IPS-NIHi11 (cell line): ENCODE data around the gene PAX6.

Experiments
- DNase-seq: peaks from one replicate; pipeline ENCODE4 v3.0.0; 2012; ENCODE audit warnings: mixed read lengths, low spot score

The PAX6 gene

GRCh38 chr11:31810779-31811647 lies at the start of gene PAX6:
Gene PAX6, minus strand, starts transcription at chr11:31811322. Its CDS starts 4,911 bp downstream, at chr11:31806411.
- peak; percentile 78 for DNase-seq

- no peak for DNase-seq
These were observed 49.3 kb upstream of the PAX6 start for GRCh38 chr11:31860391-31860790.

DNA sequence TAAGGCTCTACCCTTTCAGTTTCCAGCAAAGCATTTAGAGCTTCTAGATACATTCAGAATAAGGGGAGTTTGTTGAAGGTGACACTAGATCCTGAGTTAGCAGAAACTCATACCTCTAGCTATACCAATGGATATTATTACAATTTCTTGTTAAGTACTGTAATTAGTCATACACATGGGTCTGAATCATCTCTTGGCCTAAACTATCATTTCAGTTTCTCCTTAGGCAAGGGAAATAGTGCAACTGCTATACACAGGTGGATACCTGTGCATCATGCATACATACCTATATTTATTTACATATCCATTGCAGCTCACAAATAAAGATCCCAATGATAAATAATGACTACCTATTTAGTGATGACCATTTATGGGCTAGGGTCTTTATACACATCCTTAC lies 45.1 kb upstream of the PAX6 start:
- DNase-seq: no peak

DNA sequence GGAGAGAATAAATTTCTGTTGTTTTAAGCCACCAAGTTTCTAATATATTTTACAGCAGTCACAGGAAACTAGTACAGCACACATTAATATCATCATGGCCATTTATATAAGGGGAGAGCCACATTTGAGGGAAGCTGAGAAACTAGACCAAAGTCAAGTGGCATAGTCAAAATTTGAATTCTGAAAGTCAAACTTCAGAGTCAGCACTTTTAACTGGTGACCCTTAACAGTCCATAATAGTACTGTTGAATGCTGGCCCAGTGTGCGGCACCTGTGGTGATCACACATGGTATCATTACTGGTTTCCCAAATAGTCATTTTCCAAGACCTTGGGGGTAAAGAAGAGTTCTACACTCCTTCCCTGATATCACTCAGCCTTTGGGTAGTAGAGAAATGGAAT lies 44.3 kb upstream of the PAX6 start:
- no peak for DNase-seq

- no peak for DNase-seq
These were observed 39.2 kb upstream of the PAX6 start for GRCh38 chr11:31850365-31850764.

- no peak for DNase-seq
These were observed 36.6 kb upstream of the PAX6 start for GRCh38 chr11:31847761-31848160.

GRCh38 chr11:31845331-31845730 lies 34.2 kb upstream of the PAX6 start:
- DNase-seq: no peak

DNA sequence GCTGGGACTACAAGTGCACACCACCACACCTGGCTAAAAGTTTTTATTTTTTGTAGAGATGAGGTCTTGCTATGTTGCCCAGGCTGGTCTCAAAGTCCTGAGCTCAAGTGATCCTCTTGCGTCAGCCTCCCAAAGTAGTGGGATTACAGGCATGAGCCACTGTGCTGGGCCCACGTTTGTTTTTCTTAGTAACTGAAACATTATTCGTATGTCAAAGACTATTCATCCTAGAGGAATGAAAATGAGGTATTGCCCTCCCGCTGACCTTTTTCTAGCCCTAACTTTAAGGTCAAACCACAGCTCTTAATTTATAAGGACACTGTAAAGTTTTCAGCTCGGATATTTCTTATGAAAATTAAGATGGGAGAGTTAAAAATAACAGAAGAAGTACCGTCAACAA lies 33.2 kb upstream of the PAX6 start:
- DNase-seq: no peak

GRCh38 chr11:31841435-31841834 lies 30.3 kb upstream of the PAX6 start:
- DNase-seq: no peak

- peak; percentile 45 for DNase-seq
These were observed 23.1 kb upstream of the PAX6 start for GRCh38 chr11:31834237-31834636.

GRCh38 chr11:31830406-31830805 lies 19.3 kb upstream of the PAX6 start:
- no peak for DNase-seq

- DNase-seq: no peak
These were observed 17.1 kb upstream of the PAX6 start for GRCh38 chr11:31828217-31828616.

- no peak for DNase-seq
These were observed 16.5 kb upstream of the PAX6 start for GRCh38 chr11:31827455-31828206.

DNA sequence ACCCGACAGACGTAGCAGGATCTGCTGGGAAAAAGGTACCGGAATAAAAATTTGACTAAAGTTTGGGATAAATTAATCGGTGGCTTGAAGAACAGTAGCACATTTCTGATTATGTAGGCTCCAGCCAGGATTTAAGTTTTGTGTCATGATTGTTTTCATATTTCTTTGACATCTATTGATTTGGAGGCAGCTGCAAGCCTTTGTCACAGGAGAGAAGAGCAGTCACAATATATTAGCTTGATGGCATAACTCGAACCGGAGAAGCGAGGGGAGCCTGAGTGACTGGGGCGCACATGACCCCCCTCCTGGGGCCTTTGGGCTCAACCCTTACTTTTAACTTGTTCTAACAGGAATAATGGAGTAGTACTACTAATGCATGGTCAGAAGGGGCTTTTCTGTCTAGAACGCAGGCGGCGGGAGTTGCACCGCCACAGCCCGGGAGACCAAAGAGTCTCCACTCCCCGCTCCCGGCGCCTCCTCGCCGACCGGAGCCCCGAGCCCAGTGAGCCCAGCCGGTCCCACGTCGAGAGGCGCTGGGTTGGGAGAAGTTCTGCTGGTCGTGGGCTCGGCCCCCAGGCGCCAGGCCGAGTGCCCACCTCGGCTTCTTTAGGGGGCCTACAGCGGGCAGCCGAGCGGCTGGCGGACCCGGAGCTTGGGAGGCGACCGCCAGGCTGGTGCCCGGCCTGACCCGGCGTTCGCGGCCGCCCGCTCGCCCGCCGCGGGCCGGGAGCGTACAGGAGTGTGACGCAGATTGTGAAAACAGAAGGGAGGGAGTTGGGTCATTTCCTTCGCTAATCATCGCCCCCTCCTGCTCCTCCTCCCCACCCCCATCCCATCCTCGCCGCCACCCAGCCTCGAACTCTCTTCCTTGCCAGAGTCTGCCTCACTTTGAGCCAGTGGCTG lies 15.7 kb upstream of the PAX6 start:
- DNase-seq: no peak

GRCh38 chr11:31825838-31826484 lies 14.8 kb upstream of the PAX6 start:
- DNase-seq: no peak

DNA sequence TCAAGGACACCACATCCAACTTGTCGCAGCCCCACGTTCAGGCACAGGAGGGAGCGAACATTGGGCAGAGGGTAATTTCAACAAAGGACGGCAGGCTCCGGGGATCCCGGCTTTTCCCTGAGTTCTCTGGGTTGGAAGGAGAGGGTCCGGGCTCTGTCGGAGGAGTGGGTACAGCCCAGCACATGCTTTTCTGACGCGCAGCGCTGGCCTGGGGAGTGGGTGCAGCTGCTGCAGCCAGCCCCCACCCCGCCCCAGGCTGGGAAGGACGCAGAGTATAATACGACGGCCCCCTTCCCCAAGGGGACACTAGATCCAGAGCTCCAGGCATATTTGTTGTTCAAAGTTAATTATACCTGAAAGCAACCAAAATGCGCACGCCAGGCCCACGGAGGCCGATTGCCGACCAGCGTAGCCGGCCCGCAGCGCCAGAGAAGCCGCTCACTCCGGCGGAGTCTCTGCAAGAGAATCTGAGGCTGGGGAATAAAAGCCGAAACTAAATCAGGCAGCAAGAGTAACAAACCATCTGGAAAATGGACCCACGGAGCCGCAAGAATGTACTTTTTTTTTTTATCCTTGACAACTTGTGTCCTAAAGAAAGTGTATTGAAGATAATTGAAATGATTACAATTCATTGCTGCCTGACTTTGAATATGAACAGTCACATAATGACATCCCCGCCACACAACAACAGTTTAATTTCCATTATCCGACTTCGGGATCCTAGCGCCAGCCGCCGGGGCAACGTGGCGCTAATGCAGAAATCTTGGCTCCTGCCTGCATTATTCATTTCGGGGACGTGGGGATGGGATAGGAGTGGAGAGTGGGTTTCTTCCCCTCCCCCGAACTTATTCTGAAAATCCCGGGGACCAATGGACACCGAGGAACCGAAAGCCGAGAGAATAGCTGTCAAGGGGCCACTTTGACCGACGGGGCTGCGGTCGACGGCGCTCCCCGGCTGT lies 14.0 kb upstream of the PAX6 start:
- no peak for DNase-seq

DNA sequence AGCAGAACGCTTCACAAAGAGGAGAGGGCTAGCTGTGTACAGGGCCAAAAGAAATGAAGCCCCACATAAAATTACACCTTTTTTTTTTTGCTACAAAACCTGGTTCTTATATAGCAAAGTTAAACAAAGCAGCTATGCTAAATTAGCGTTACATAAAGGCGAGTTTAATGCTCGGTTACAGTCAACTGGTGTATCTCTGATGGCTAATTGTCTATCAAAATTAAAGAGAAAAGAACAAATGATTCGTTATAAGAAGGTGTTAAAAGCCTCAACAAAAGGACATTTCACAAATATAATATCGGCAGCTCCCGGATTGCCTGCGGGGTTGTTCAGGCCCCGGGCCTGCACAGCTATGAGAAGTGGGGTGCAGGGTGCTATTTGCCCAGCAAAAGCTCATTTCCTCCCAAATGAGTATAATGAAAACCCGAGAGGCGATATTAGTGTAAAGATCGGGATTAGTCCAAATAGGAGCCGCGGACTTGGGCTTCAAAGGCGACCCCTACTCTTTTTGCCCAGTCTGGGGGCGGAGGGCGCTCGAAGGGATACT lies 13.3 kb upstream of the PAX6 start:
- no peak for DNase-seq

- no peak for DNase-seq
These were observed 12.7 kb upstream of the PAX6 start for GRCh38 chr11:31823644-31824331.

DNA sequence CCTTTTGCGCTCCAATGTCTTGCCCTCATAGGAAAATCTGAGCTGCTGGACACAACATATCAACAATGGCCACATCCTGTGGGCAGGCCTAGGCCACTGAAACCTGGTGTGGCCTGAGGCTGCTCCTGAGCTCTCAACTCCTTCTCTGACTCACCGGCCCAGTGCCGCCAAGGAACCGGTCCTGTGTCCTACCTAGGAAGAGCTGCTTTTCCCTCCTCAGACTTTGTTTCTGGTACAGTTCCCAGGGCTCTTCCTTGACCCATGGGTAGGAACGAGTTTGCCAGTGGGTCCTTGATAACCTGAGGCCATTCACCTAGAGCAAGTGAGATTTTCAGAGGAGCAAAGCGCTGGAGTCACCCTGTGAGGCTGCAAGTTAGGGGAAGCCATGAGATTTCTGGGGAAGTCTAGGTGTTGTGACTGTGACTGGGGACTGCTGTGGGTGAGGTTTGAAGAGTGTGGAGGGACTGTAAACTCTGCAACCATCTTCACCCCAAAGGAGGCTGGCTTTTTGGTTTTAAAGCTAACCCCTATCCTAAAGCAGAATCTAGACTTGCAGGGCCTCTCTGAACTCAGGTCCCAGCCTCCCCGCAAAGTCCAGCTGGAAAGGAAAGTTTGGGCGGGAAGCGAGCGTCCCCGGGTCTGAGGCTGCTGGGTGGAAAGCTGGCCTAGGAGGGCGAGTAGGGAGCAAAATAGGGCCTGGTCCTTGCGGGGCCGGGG lies 12.0 kb upstream of the PAX6 start:
- no peak for DNase-seq
